Glomerular endothelial cell (primary cell): ENCODE measurements around the gene GRIA1. TPM values are rescaled to one million over a fixed set of nuclear protein-coding genes. Genes with fewer than 3 reads are reported as not detected.

ENCODE experiments used
- DNase-seq: peaks from one replicate; pipeline ENCODE4 v3.0.0-alpha.2; 2011; ENCODE audit warnings: low read depth, low spot score; ENCODE audit errors: extremely low read depth
- total RNA-seq: library from RNA; depleted of rRNA; stranded (reverse); fragments of >200 nt; gene quantifications from 2 replicates; pipeline ENCODE4 v1.2.3, GENCODE V29; 2015

Gene GRIA1
- total RNA-seq, 1 donor from 2014 or later = not detected

- no peak for DNase-seq
Observed at GRCh38 chr5:153654504-153655200, 164.2 kb downstream of the GRIA1 start.

- DNase-seq = no peak
Observed at GRCh38 chr5:153655201-153655510, 164.7 kb downstream of the GRIA1 start.

- no peak for DNase-seq
Observed at GRCh38 chr5:153658149-153658548, 167.7 kb downstream of the GRIA1 start.

GRCh38 chr5:153658606-153659005 is 168.1 kb downstream of the GRIA1 start:
- no peak for DNase-seq

GRCh38 chr5:153659039-153659736 is 168.7 kb downstream of the GRIA1 start:
- no peak for DNase-seq

GRCh38 chr5:153660919-153661318 is 170.4 kb downstream of the GRIA1 start:
- DNase-seq = no peak

- no peak for DNase-seq
Observed at GRCh38 chr5:153661897-153662296, 171.4 kb downstream of the GRIA1 start.

GRCh38 chr5:153670101-153670500 is 179.6 kb downstream of the GRIA1 start:
- no peak for DNase-seq

GRCh38 chr5:153671653-153672346 is 181.3 kb downstream of the GRIA1 start:
- DNase-seq = no peak

- no peak for DNase-seq
Observed at GRCh38 chr5:153672347-153673090, 182.0 kb downstream of the GRIA1 start.

GRCh38 chr5:153674356-153674755 is 183.9 kb downstream of the GRIA1 start:
- DNase-seq = no peak

- no peak for DNase-seq
Observed at GRCh38 chr5:153676406-153676805, 185.9 kb downstream of the GRIA1 start.

- DNase-seq = no peak
Observed at GRCh38 chr5:153676821-153677220, 186.4 kb downstream of the GRIA1 start.

GRCh38 chr5:153678617-153679329 is 188.3 kb downstream of the GRIA1 start:
- no peak for DNase-seq

- no peak for DNase-seq
Observed at GRCh38 chr5:153690236-153690635, 199.8 kb downstream of the GRIA1 start.

GRCh38 chr5:153696256-153696655 is 205.8 kb downstream of the GRIA1 start:
- DNase-seq = no peak

- no peak for DNase-seq
Observed at GRCh38 chr5:153699035-153699434, 208.6 kb downstream of the GRIA1 start.

- no peak for DNase-seq
Observed at GRCh38 chr5:153700940-153701339, 210.5 kb downstream of the GRIA1 start.

- DNase-seq = no peak
Observed at GRCh38 chr5:153702265-153702664, 211.8 kb downstream of the GRIA1 start.

- DNase-seq = no peak
Observed at GRCh38 chr5:153704110-153704509, 213.6 kb downstream of the GRIA1 start.

GRCh38 chr5:153707626-153708025 is 217.2 kb downstream of the GRIA1 start:
- DNase-seq = no peak
